Thymus (tissue), 11 donors: Measurements from ENCODE around the gene CLEC16A. TPM values are rescaled to one million over a fixed set of nuclear protein-coding genes. Genes with fewer than 3 reads are reported as not detected.
A peak's percentile ranks its signal among the peaks of the same experiment; 100 is the strongest.

Experiments used
- DNase-seq, 9 donors: peaks; one replicate each; pipeline ENCODE4 v3.0.0-alpha.2; 2013; ENCODE audit warnings: low spot score in 9 of 9, low read depth in 6 of 9, missing footprints in 1 of 9
- H3K27ac ChIP-seq, 2 donors: one replicate each; pipeline ENCODE4 v1.5.1; 2013; ENCODE audit warnings: control low read depth in 1 of 2, low read depth in 1 of 2, low read length in 1 of 2, mild to moderate bottlenecking in 1 of 2, moderate library complexity in 1 of 2
- H3K27me3 ChIP-seq, 2 donors: one replicate each; pipeline ENCODE4 v1.5.1; 2013; ENCODE audit warnings: low read length in 1 of 2; ENCODE audit not compliant: control insufficient read depth in 2 of 2, insufficient read depth in 1 of 2
- H3K36me3 ChIP-seq, 2 donors: one replicate each; pipeline ENCODE4 v1.5.1; 2013; ENCODE audit warnings: low read length in 1 of 2, mild to moderate bottlenecking in 1 of 2, moderate library complexity in 1 of 2; ENCODE audit not compliant: control insufficient read depth in 2 of 2, insufficient read depth in 2 of 2
- H3K4me1 ChIP-seq, 2 donors: one replicate each; pipeline ENCODE4 v1.5.1; 2013; ENCODE audit warnings: low read length in 2 of 2; ENCODE audit not compliant: control insufficient read depth in 2 of 2, insufficient read depth in 2 of 2
- H3K4me3 ChIP-seq, 2 donors: one replicate each; pipeline ENCODE4 v1.5.1; 2013; ENCODE audit warnings: low read length in 2 of 2, control low read depth in 1 of 2, mild to moderate bottlenecking in 1 of 2
- H3K9me3 ChIP-seq, 2 donors: one replicate each; pipeline ENCODE4 v1.5.1; 2013; ENCODE audit warnings: low read length in 1 of 2, mild to moderate bottlenecking in 1 of 2; ENCODE audit not compliant: control insufficient read depth in 2 of 2, insufficient read depth in 1 of 2
- WGBS: extraction: QIAGEN DNeasy Blood & Tissue Kit; methylation state at CpG from one replicate; pipeline ENCODE4 v1.1.7; 2013; 5-methylcytosine and 5-hydroxymethylcytosine counted together
- polyA plus RNA-seq: library from polyadenylated mRNA; stranded (reverse); fragments of 200-250 nt; gene quantifications from one replicate; pipeline ENCODE4 v1.2.3, GENCODE V29; 2013
- total RNA-seq: library from RNA; stranded (reverse); fragments of 120-200 nt; gene quantifications from one replicate; pipeline ENCODE4 v1.2.4, GENCODE V29; 2013
- donor health status: healthy.

The CLEC16A gene
- total and polyA plus RNA-seq, 2 donors, result 18.8 to 19.9 TPM

DNA sequence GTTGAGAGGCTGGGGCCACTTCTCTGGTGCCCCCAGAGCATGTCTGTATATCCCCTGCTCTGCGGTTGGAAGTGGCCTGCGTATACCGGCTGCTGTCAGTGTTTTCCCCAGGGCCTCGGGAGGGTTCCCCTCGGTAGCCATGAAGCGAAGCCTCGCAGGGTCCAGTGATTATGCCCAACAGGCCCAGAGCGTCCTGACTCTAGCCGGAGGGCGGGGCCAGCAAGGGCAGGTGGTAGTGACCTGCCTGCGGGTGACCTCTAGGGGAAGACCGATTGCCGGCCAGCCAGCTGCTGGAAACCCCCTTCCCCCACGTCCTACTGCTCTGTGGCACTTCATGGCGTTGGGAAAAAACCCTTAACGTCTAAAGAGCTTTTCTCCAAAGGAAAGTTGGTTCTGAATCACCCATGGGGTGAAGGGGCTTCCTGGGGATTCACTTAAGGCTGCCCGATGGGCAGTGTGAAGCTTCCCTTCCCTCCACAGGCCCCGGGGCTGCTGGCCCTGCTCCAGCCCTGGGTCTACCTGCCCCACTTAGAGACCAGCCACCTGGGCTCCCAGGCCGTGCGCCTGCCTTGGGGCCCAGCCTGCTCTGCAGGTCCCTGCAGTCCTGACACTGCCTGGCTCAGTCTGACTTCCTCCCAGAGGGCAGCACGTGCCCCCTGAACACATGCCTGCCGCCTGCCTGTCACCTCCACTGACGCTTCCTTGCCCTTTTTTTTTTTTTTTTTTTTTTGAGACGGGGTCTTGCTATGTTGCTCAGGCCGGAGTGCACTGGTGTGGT lies 238.9 kb downstream of the CLEC16A start:
- WGBS, result 86% methylated on average over 25 of the region's 25 CpGs
- H3K9me3 ChIP-seq, result peaks cover 0 to 1% of the 10 kb centered on the region in 2 donors
- H3K27me3 ChIP-seq, result no peaks in the 10 kb centered on the region
- no peak overlapping the region for H3K4me3 ChIP-seq
- H3K36me3 ChIP-seq, result peaks cover 18 to 25% of the 10 kb centered on the region in 2 donors
- H3K27ac ChIP-seq, result peak overlapping the region; percentile 37 to 50
- peak in 8 of 9 donors; percentile 29 to 78 (median 50) for DNase-seq
- peaks cover 4 to 57% of the 10 kb centered on the region in 2 donors for H3K4me1 ChIP-seq

DNA sequence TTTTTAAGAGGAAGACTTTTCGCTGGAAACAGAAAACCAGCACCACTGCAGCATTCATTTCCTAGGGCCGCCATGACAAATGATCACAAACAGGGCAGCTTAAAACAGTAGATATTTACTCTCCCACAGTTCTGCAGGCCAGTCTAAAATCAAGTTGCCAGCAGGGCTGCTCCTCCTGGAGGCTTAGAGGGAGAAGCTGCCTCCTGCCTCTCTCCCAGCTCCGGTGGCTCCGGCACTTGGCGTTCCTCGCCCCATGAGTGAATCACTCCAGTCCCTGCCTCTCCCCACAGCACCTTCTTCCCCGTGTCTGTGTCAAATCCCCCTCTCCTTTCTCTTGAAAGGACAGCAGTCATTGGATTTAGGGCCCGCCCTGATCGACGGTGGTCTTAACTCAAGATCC lies 239.6 kb downstream of the CLEC16A start:
- no peaks in the 10 kb centered on the region for H3K27me3 ChIP-seq
- no peak overlapping the region for H3K4me3 ChIP-seq
- peaks cover 18 to 20% of the 10 kb centered on the region in 2 donors for H3K36me3 ChIP-seq
- H3K4me1 ChIP-seq, result peaks cover 4 to 57% of the 10 kb centered on the region in 2 donors
- 98% methylated on average over 10 of the region's 10 CpGs for WGBS
- no peak for DNase-seq
- peak overlapping the region; percentile 26 to 50 for H3K27ac ChIP-seq
- H3K9me3 ChIP-seq, result peaks cover 0 to 1% of the 10 kb centered on the region in 2 donors

GRCh38 chr16:11187522-11188023 lies 243.2 kb downstream of the CLEC16A start:
- Histone ChIP-seq H3K36me3 (peaks cover 0 to 2% of the 10 kb centered on the region in 2 donors), H3K4me3 (no peak overlapping the region), H3K27me3 (no peaks in the 10 kb centered on the region), H3K27ac (no peak overlapping the region), H3K9me3 (peaks cover 0 to 1% of the 10 kb centered on the region in 2 donors), H3K4me1 (peaks cover 4 to 48% of the 10 kb centered on the region in 2 donors)
- WGBS, result 89% methylated on average over 6 of the region's 6 CpGs
- DNase-seq, result no peak

- Histone ChIP-seq H3K36me3 (no peaks in the 10 kb centered on the region), H3K4me1 (peaks cover 0 to 33% of the 10 kb centered on the region in 2 donors), H3K27ac (no peak overlapping the region), H3K9me3 (peaks cover 0 to 1% of the 10 kb centered on the region in 2 donors), H3K27me3 (no peaks in the 10 kb centered on the region), H3K4me3 (no peak overlapping the region)
- no peak for DNase-seq
- 92% methylated on average over 23 of the region's 23 CpGs for WGBS
These were observed 244.7 kb downstream of the CLEC16A start for GRCh38 chr16:11188801-11189740.

DNA sequence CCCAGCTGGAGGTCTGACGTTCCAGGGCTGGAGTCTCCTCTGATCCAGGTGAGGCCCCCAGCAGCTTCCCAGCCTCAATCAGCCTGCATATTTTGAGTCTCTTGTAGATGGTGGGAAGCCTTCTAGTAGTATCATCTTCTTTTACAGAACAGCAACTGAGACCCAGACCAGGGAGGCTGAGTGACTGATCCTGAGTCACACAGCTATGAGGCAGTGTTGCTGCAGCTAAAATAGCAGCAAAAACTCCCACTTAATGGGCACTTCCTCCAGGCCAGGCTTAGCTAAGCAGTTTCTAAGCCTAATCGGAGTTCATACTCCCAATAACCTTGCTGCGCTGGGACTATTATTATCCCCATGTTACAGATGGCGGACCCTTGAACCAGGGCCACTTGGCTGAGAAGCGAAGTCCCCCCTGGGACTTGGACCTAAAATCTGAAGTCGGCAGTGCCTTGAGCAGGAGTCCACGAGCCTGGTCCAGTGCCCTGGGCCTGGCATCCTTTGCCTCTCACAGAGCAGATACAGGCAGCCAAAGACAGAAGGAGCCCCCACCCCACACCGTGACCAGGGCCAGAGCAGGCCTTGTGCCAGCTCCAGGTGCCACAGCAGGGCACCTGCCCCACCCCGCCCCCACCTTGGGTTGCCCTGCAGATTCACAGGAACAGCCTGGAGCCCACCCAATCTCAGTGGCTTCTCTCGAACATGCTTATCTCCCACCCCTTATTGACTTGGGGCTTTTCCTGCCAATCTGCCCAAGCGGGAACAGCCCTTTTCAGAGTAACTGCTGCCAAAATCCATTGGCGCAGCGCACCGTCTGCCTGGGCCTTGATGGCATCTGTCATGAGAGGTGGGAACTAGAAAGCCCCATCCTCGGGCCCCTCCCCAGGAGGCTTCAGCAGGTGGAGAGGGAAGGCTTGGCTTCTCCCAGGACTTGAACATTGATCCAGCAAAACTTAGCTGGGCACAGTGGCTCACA lies 246.5 kb downstream of the CLEC16A start:
- H3K4me1 ChIP-seq, result peaks cover 0 to 42% of the 10 kb centered on the region in 2 donors
- 93% methylated on average over 15 of the region's 15 CpGs for WGBS

GRCh38 chr16:11191665-11192064 lies 247.3 kb downstream of the CLEC16A start:
- H3K4me3 ChIP-seq, result no peak overlapping the region
- no peak for DNase-seq
- peaks cover 0 to 5% of the 10 kb centered on the region in 2 donors for H3K9me3 ChIP-seq
- no peaks in the 10 kb centered on the region for H3K27me3 ChIP-seq
- no peak overlapping the region for H3K27ac ChIP-seq
- no peaks in the 10 kb centered on the region for H3K36me3 ChIP-seq
- peaks cover 0 to 38% of the 10 kb centered on the region in 2 donors for H3K4me1 ChIP-seq
- 95% methylated on average over 5 of the region's 5 CpGs for WGBS

More for the DNA sequence above, 246.5 kb downstream of the CLEC16A start:
- no peak overlapping the region for H3K27ac ChIP-seq
- H3K27me3 ChIP-seq, result no peaks in the 10 kb centered on the region
- no peaks in the 10 kb centered on the region for H3K36me3 ChIP-seq
- H3K9me3 ChIP-seq, result peaks cover 0 to under 1% of the 10 kb centered on the region in 2 donors
- DNase-seq, result no peak
- no peak overlapping the region for H3K4me3 ChIP-seq

GRCh38 chr16:11193494-11193893 lies 249.1 kb downstream of the CLEC16A start:
- no peak for DNase-seq
- no peaks in the 10 kb centered on the region for H3K36me3 ChIP-seq
- peaks cover 0 to 5% of the 10 kb centered on the region in 2 donors for H3K9me3 ChIP-seq
- no peaks in the 10 kb centered on the region for H3K27me3 ChIP-seq
- H3K4me1 ChIP-seq, result peaks cover 0 to 30% of the 10 kb centered on the region in 2 donors
- no peak overlapping the region for H3K27ac ChIP-seq
- H3K4me3 ChIP-seq, result no peak overlapping the region

- no peak for DNase-seq
- no peaks in the 10 kb centered on the region for H3K27me3 ChIP-seq
- peaks cover 0 to 38% of the 10 kb centered on the region in 2 donors for H3K4me1 ChIP-seq
- H3K4me3 ChIP-seq, result no peak overlapping the region
- H3K36me3 ChIP-seq, result no peaks in the 10 kb centered on the region
- WGBS, result 78% methylated on average over 5 of the region's 5 CpGs
- peaks cover 0 to 5% of the 10 kb centered on the region in 2 donors for H3K9me3 ChIP-seq
- no peak overlapping the region for H3K27ac ChIP-seq
These were observed 250.5 kb downstream of the CLEC16A start for GRCh38 chr16:11194913-11195312.
